HepG2 (cell line): ENCODE measurements around the gene NDST1. TPM values are rescaled to one million over a fixed set of nuclear protein-coding genes. Genes with fewer than 3 reads are reported as not detected.
A peak's percentile ranks its signal among the peaks of the same experiment; 100 is the strongest.

Experiments used
- AKAP8 ChIP-seq: sonication (generic); formaldehyde crosslinking; IDR thresholded peaks from 2 replicates; pipeline ENCODE4 v1.5.1; 2020; ENCODE audit warnings: mild to moderate bottlenecking, missing genetic modification reagents
- BCL6 ChIP-seq: IDR thresholded peaks from 2 replicates; pipeline ENCODE4 v1.6.1; 2016; ENCODE audit warnings: missing genetic modification reagents, missing compliant biosample characterization
- HCFC1 ChIP-seq: fragments of 150-350 bp; IDR thresholded peaks from 2 replicates; pipeline ENCODE4 v1.6.1; 2014; ENCODE audit warnings: low read depth, low read length
- HINFP ChIP-seq: sonication (generic); formaldehyde crosslinking; IDR thresholded peaks from 2 replicates; pipeline ENCODE4 v1.4.0; 2020; ENCODE audit warnings: low read depth, mild to moderate bottlenecking, missing genetic modification reagents
- HNRNPLL ChIP-seq: fragments of 200-400 bp; formaldehyde crosslinking; IDR thresholded peaks from 2 replicates; pipeline ENCODE4 v1.6.1; 2017; ENCODE audit warnings: mild to moderate bottlenecking, low read depth, low read length; ENCODE audit not compliant: poor library complexity, severe bottlenecking
- KDM2A ChIP-seq: sonication (generic); formaldehyde crosslinking; IDR thresholded peaks from 2 replicates; pipeline ENCODE4 v1.4.0; 2020; ENCODE audit warnings: low read depth, missing genetic modification reagents, borderline replicate concordance
- KDM6A ChIP-seq: IDR thresholded peaks from 2 replicates; pipeline ENCODE4 v1.6.1; 2016; ENCODE audit warnings: low read depth
- KLF6 ChIP-seq: IDR thresholded peaks from 2 replicates; pipeline ENCODE4 v1.8.0; 2016; ENCODE audit warnings: missing biosample characterization, missing genetic modification reagents
- NCOA1 ChIP-seq: sonication (generic); formaldehyde crosslinking; IDR thresholded peaks from 2 replicates; pipeline ENCODE4 v1.9.0; 2021; ENCODE audit warnings: missing genetic modification reagents
- NCOR1 ChIP-seq: fragments of 200-600 bp; sonication (generic); IDR thresholded peaks from 2 replicates; pipeline ENCODE4 v1.7.0; 2017; ENCODE audit warnings: antibody characterized with exemption, low read length, borderline replicate concordance
- RNF2 ChIP-seq: fragments of 450-650 bp; conservative IDR thresholded peaks from 2 replicates; pipeline ENCODE4 v1.6.1; 2016; ENCODE audit warnings: low read depth
- TERF1 ChIP-seq: sonication (generic); formaldehyde crosslinking; IDR thresholded peaks from 2 replicates; pipeline ENCODE4 v1.8.0; 2022; ENCODE audit warnings: mild to moderate bottlenecking, missing genetic modification reagents, moderate library complexity
- ZBTB21 ChIP-seq: sonication (generic); formaldehyde crosslinking; IDR thresholded peaks from 2 replicates; pipeline ENCODE4 v1.4.0; 2020; ENCODE audit warnings: missing genetic modification reagents
- ZNF333 ChIP-seq: sonication (generic); formaldehyde crosslinking; IDR thresholded peaks from 2 replicates; pipeline ENCODE4 v1.4.0; 2020; ENCODE audit warnings: mild to moderate bottlenecking, missing genetic modification reagents, borderline replicate concordance
- ZNF556 ChIP-seq: sonication (generic); formaldehyde crosslinking; IDR thresholded peaks from 2 replicates; pipeline ENCODE4 v1.4.0; 2020; ENCODE audit warnings: mild to moderate bottlenecking, missing genetic modification reagents, borderline replicate concordance
- ZNF576 ChIP-seq: sonication (generic); formaldehyde crosslinking; IDR thresholded peaks from 2 replicates; pipeline ENCODE4 v1.4.0; 2020; ENCODE audit warnings: mild to moderate bottlenecking, missing genetic modification reagents
- ZNF766 ChIP-seq: sonication (generic); formaldehyde crosslinking; IDR thresholded peaks from 2 replicates; pipeline ENCODE4 v1.5.0; 2020; ENCODE audit warnings: missing genetic modification reagents, borderline replicate concordance
- polyA plus RNA-seq, 8 experiments: library from polyadenylated mRNA; depleted of rRNA in 3 of 8; stranded (reverse) in 7 of 8; unstranded in 1 of 8; fragments of >200 nt; fragmentation: Illumina TruSeq in 4 of 8; extraction: Trizol in 4 of 8; gene quantifications; 2 replicates each; pipeline versions ENCODE4 v1.2.1 to v1.2.3, GENCODE V29; 2011 to 2016; ENCODE audit warnings: low read depth in 4 of 8, missing spikeins in 1 of 8, mixed read lengths in 1 of 8; ENCODE audit not compliant: insufficient read depth in 1 of 8
- total RNA-seq, 5 experiments: library from RNA; depleted of rRNA; stranded (reverse); fragments of >200 nt; fragmentation: Illumina TruSeq; extraction: Trizol; gene quantifications; 2 replicates each; pipeline ENCODE4 v1.2.3, GENCODE V29; 2016; ENCODE audit warnings: low read depth in 1 of 5

Gene NDST1
- total and polyA plus RNA-seq, 2 of the 13 experiments (the other 11 are each of a cell fraction or from before 2014, with no cell fraction given) = 23.8 to 26.2 TPM

- TF ChIP-seq ZNF556 (CRISPR knock-in tag) (no peak), NCOA1 (peak; percentile 98), ZNF766 (CRISPR knock-in tag) (peak; percentile 88; the same call in 1 of the 2 replicates), TERF1 (CRISPR knock-in tag) (no peak), HCFC1 (no peak), ZNF576 (CRISPR knock-in tag) (no peak), KDM6A (CRISPR knock-in tag) (peak; percentile 100), NCOR1 (peak; percentile 100), KLF6 (CRISPR knock-in tag) (peak; percentile 79; the same call in 1 of the 2 replicates), ZNF333 (CRISPR knock-in tag) (no peak), HNRNPLL (no peak), RNF2 (no peak), KDM2A (CRISPR knock-in tag) (peak; percentile 90), HINFP (CRISPR knock-in tag) (peak; percentile 91), AKAP8 (CRISPR knock-in tag) (peak; percentile 93), BCL6 (CRISPR knock-in tag) (peak; percentile 92), ZBTB21 (CRISPR knock-in tag) (peak; percentile 87)
These were observed 35.1 kb downstream of the NDST1 start (continued) for GRCh38 chr5:150542933-150543445.
